Heart left ventricle (tissue), 16 donors: ENCODE results near the gene HCN4. TPM values are rescaled to one million over a fixed set of nuclear protein-coding genes. Genes with fewer than 3 reads are reported as not detected.

Experiments used
- ATAC-seq, 4 donors: fragments of 200-7000 bp; cut with Tn5 transposase; one replicate each; pipeline ENCODE4 v1.9.1; 2020 to 2022; ENCODE audit warnings: moderate library complexity in 4 of 4, mild to moderate bottlenecking in 3 of 4, moderate number of reproducible peaks in 1 of 4
- DNase-seq, 5 donors: peaks; one replicate each; pipeline ENCODE4 v3.0.0-alpha.2; 2020
- H3K27ac ChIP-seq, 12 donors: fragments of 200-600 bp; sonication (generic) in 4 of 12; one replicate each; pipeline versions ENCODE4 v1.5.0 to v1.8.0; 2016 to 2022; ENCODE audit warnings: mild to moderate bottlenecking in 2 of 12
- H3K27me3 ChIP-seq, 9 donors: fragments of 200-600 bp; sonication (generic) in 2 of 9; one replicate each; pipeline versions ENCODE4 v1.5.1 to v1.8.0; 2016 to 2022; ENCODE audit warnings: mild to moderate bottlenecking in 3 of 9
- H3K36me3 ChIP-seq, 9 donors: fragments of 200-600 bp; sonication (generic) in 2 of 9; one replicate each; pipeline versions ENCODE4 v1.5.0 to v1.8.0; 2018 to 2022; ENCODE audit warnings: mild to moderate bottlenecking in 2 of 9
- H3K4me1 ChIP-seq, 12 donors: fragments of 200-600 bp; sonication (generic) in 4 of 12; one replicate each; pipeline versions ENCODE4 v1.5.0 to v1.8.0; 2016 to 2022; ENCODE audit warnings: mild to moderate bottlenecking in 3 of 12
- H3K4me3 ChIP-seq, 12 donors: fragments of 200-600 bp; sonication (generic) in 4 of 12; one replicate each; pipeline versions ENCODE4 v1.5.0 to v1.8.0; 2017 to 2022; ENCODE audit warnings: mild to moderate bottlenecking in 9 of 12, moderate library complexity in 4 of 12
- H3K9me3 ChIP-seq, 12 donors: fragments of 200-600 bp; sonication (generic) in 4 of 12; one replicate each; pipeline versions ENCODE4 v1.5.0 to v1.8.0; 2016 to 2022; ENCODE audit warnings: mild to moderate bottlenecking in 1 of 12
- CTCF ChIP-seq, 12 donors: fragments of 200-600 bp; sonication (generic) in 4 of 12; IDR thresholded peaks; one replicate each; pipeline versions ENCODE4 v1.5.0 to v1.8.0; 2018 to 2022; ENCODE audit warnings: antibody characterized with exemption in 12 of 12, mild to moderate bottlenecking in 5 of 12
- POLR2A ChIP-seq, 2 donors: fragments of 450-650 bp; IDR thresholded peaks; one replicate each; pipeline ENCODE4 v1.6.1; 2017; ENCODE audit warnings: antibody characterized with exemption in 2 of 2, mild to moderate bottlenecking in 2 of 2, moderate library complexity in 2 of 2
- WGBS, 4 donors: extraction: QIAGEN DNeasy Blood & Tissue Kit in 2 of 4; methylation state at CpG; one replicate each; pipeline versions ENCODE4 v1.1.5 to v1.1.7; 2013 to 2018; 5-methylcytosine and 5-hydroxymethylcytosine counted together
- intact Hi-C, 10 donors: fragments of 100-400 bp; cut with DNase I; formaldehyde crosslinking; loops; one replicate each; pipeline versions ENCODE4 v1.11.1 to v1.14.2; 2022
- polyA plus RNA-seq, 2 donors: library from polyadenylated mRNA; stranded (reverse); fragments of 200-250 nt; gene quantifications; one replicate each; pipeline ENCODE4 v1.2.3, GENCODE V29; 2013
- total RNA-seq, 9 donors: library from RNA; depleted of rRNA in 2 of 9; stranded (reverse); fragments of >200 nt in 2 of 9; fragmentation: NEBNext Ultra II Directional in 3 of 9; extraction: Animal tissue kit (Norgen Biotek cat#: 25700) in 3 of 9; gene quantifications; one replicate each; pipeline versions ENCODE4 v1.1.0 to v1.2.4, GENCODE V29; 2016 to 2023
- donor health status: ischemic (EF 13 %, LVEDD 7.1; RV severe dilation, severe dysfunction).
- donor health status: healthy with polysubstance abuse.
- donor health status: DM: no; HTN: yes; CAD: no.
- donor health status: DM: no; HTN: no; CAD: no.
- donor health status: ischemic (EF 25% LVEDD 6.9; RV normal size, moderate dysfunction).
- donor health status: ischemic (EF 25% LVEDD 5.7; RV mildly dilated, moderate dysfunction).
- donor health status: healthy.
- donor health status: DM: yes; HTN: yes; CAD: no.
- donor health status: ischemic (EF 35%, LVEDD 5.7; RV mildly dilated, moderate dysfunction).
- donor health status: nonischemic (EF 11% LVEDD 7.7; RV severe dilation, severe dysfunction).
- donor health status: DM: yes; HTN: yes; CAD: no.
- donor health status: PGD.
- donor health status: ischemic (EF 29% LVEDD 5.4; RV normal size, mild dysfunction).
- donor health status: nonischemic (EF 23%, LVEDD 6.1; RV moderate dilation, normal function).

Gene HCN4
- total and polyA plus RNA-seq, 11 donors: 5.1 to 23.0 (median 8.4) TPM

GRCh38 chr15:73389539-73389938, 20.8 kb upstream of the HCN4 start:
- Histone ChIP-seq H3K9me3 (no peaks in the 10 kb centered on the region), H3K36me3 (no peaks in the 10 kb centered on the region), H3K4me3 (no peak overlapping the region), H3K27ac (peak overlapping the region in 1 of 12 donors; percentile 22), H3K27me3 (peaks cover 0 to 27% (median 0%) of the 10 kb centered on the region in 9 donors), H3K4me1 (peaks cover 0 to 42% (median 6%) of the 10 kb centered on the region in 12 donors)
- ATAC-seq (peak; percentile 41 to 63 (median 52)), DNase-seq (no peak)
- WGBS, 4 donors: 12 to 26% (median 20%) methylated on average over 2 of the region's 2 CpGs
- TF ChIP-seq CTCF (IDR thresholded peaks at IDR 0.05) (no peak), POLR2A (IDR thresholded peaks at IDR 0.05) (no peak)
- intact Hi-C loops: loop anchor here in 1 of 10 donors (5.0 kb wide), 1 partner anchor 82 kb away; no protein-coding TSS in a partner anchor

GRCh38 chr15:73388256-73388781, 19.6 kb upstream of the HCN4 start:
- Histone ChIP-seq H3K27me3 (peaks cover 0 to 27% (median 0%) of the 10 kb centered on the region in 9 donors), H3K4me1 (peaks cover 0 to 34% (median 2%) of the 10 kb centered on the region in 12 donors), H3K9me3 (peaks cover 0 to 2% (median 0%) of the 10 kb centered on the region in 12 donors), H3K27ac (peak overlapping the region in 3 of 12 donors; percentile 34 to 50 (median 34)), H3K36me3 (no peaks in the 10 kb centered on the region), H3K4me3 (no peak overlapping the region)
- 28 to 35% (median 33%) methylated on average over 5 to 7 of the region's 7 CpGs for WGBS, 4 donors
- intact Hi-C loops: loop anchor here in 1 of 10 donors (5.0 kb wide), 1 partner anchor 81 kb away; no protein-coding TSS in a partner anchor
- ATAC-seq (peak; percentile 29 to 65 (median 43)), DNase-seq (no peak)
- no peak for TF ChIP-seq CTCF (IDR thresholded peaks at IDR 0.05)
- no peak for TF ChIP-seq POLR2A (IDR thresholded peaks at IDR 0.05)

GRCh38 chr15:73387507-73388255, 18.9 kb upstream of the HCN4 start:
- peaks cover 0 to 25% (median 0%) of the 10 kb centered on the region in 9 donors for H3K27me3 ChIP-seq
- no peak overlapping the region for H3K4me3 ChIP-seq
- peaks cover 0 to 7% (median 0%) of the 10 kb centered on the region in 12 donors for H3K9me3 ChIP-seq
- DNase-seq (no peak), ATAC-seq (peak in 3 of 4 donors; percentile 15 to 50 (median 16))
- TF ChIP-seq POLR2A (IDR thresholded peaks at IDR 0.05): no peak
- no peak for TF ChIP-seq CTCF (IDR thresholded peaks at IDR 0.05)
- H3K36me3 ChIP-seq: no peaks in the 10 kb centered on the region
- H3K27ac ChIP-seq: peak overlapping the region in 4 of 12 donors; percentile 4 to 50 (median 34)
- intact Hi-C loops: loop anchor here in 1 of 10 donors (5.0 kb wide), 1 partner anchor 80 kb away; no protein-coding TSS in a partner anchor
- H3K4me1 ChIP-seq: peaks cover 0 to 31% (median 2%) of the 10 kb centered on the region in 12 donors
- 60 to 75% (median 68%) methylated on average over 12 of the region's 12 CpGs for WGBS, 4 donors
